GM23338 (cell line): ENCODE data around the gene ESPNL. TPM values are rescaled to one million over a fixed set of nuclear protein-coding genes. Genes with fewer than 3 reads are reported as not detected.

Source experiments
- ATAC-seq: fragments of 200-7000 bp; cut with Tn5 transposase; 3 replicates; pipeline ENCODE4 v1.9.1; 2020
- DNase-seq: peaks from one replicate; pipeline ENCODE4 v3.0.0-alpha.2; 2015; ENCODE audit warnings: low spot score
- H2AFZ ChIP-seq: fragments of 200-600 bp; sonication (generic); 2 replicates; pipeline ENCODE4 v1.8.0; 2016; ENCODE audit warnings: antibody characterized with exemption, mild to moderate bottlenecking, moderate library complexity
- H3F3A ChIP-seq: fragments of 200-600 bp; sonication (generic); replicated peaks from 2 replicates; pipeline ENCODE4 v1.8.0; 2017; ENCODE audit warnings: antibody characterized with exemption, mixed run types, low read depth
- H3K27ac ChIP-seq: fragments of 200-600 bp; sonication (generic); 2 replicates; pipeline ENCODE4 v1.6.1; 2016; ENCODE audit warnings: low read depth
- H3K27me3 ChIP-seq: fragments of 200-600 bp; sonication (generic); 2 replicates; pipeline ENCODE4 v1.8.0; 2016; ENCODE audit warnings: mild to moderate bottlenecking, mixed run types, moderate library complexity; ENCODE audit not compliant: insufficient read depth
- H3K36me3 ChIP-seq: fragments of 200-600 bp; sonication (generic); 2 replicates; pipeline ENCODE4 v1.8.0; 2016; ENCODE audit warnings: mild to moderate bottlenecking; ENCODE audit not compliant: insufficient read depth
- H3K4me1 ChIP-seq: fragments of 200-600 bp; sonication (generic); 2 replicates; pipeline ENCODE4 v1.8.0; 2016; ENCODE audit warnings: mild to moderate bottlenecking, moderate library complexity; ENCODE audit not compliant: insufficient read depth
- H3K4me2 ChIP-seq: fragments of 200-600 bp; sonication (generic); 2 replicates; pipeline ENCODE4 v1.7.1; 2017; ENCODE audit warnings: mixed run types
- H3K4me3 ChIP-seq: fragments of 200-600 bp; sonication (generic); 2 replicates; pipeline ENCODE4 v1.6.1; 2016; ENCODE audit warnings: mixed run types
- H3K79me2 ChIP-seq: fragments of 200-600 bp; sonication (generic); replicated peaks from 2 replicates; pipeline ENCODE4 v1.8.0; 2017; ENCODE audit warnings: mild to moderate bottlenecking; ENCODE audit not compliant: insufficient read depth
- H3K9me2 ChIP-seq: fragments of 200-600 bp; sonication (generic); 2 replicates; pipeline ENCODE4 v1.8.0; 2017; ENCODE audit not compliant: insufficient read depth
- H4K20me1 ChIP-seq: fragments of 200-600 bp; sonication (generic); replicated peaks from 2 replicates; pipeline ENCODE4 v1.8.0; 2017; ENCODE audit warnings: mild to moderate bottlenecking; ENCODE audit not compliant: insufficient read depth
- H3K27ac Mint-ChIP-seq: 2 replicates; pipeline ENCODE4 v1.8.0; 2020; ENCODE audit warnings: inconsistent platforms, mild to moderate bottlenecking, moderate library complexity, mixed read lengths
- H3K27me3 Mint-ChIP-seq: 3 replicates; pipeline ENCODE4 v1.8.0; 2022; ENCODE audit warnings: low read depth, mild to moderate bottlenecking, moderate library complexity, mixed read lengths, inconsistent platforms; ENCODE audit not compliant: insufficient read depth, poor library complexity
- H3K36me3 Mint-ChIP-seq: 3 replicates; pipeline ENCODE4 v1.8.0; 2021; ENCODE audit warnings: low read depth, mild to moderate bottlenecking, inconsistent platforms, moderate library complexity, mixed read lengths
- H3K4me1 Mint-ChIP-seq: 3 replicates; pipeline ENCODE4 v1.8.0; 2020; ENCODE audit warnings: mild to moderate bottlenecking, inconsistent platforms, mixed read lengths
- H3K4me3 Mint-ChIP-seq: 3 replicates; pipeline ENCODE4 v1.8.0; 2021; ENCODE audit warnings: moderate library complexity, mild to moderate bottlenecking, inconsistent platforms, mixed read lengths
- H3K9me3 Mint-ChIP-seq: 3 replicates; pipeline ENCODE4 v1.8.0; 2020; ENCODE audit warnings: moderate library complexity, mild to moderate bottlenecking, inconsistent platforms, mixed read lengths
- CREB1 ChIP-seq: fragments of 250-450 bp; sonication (Bioruptor Pico); IDR thresholded peaks from 2 replicates; pipeline ENCODE4 v1.5.0; 2020; ENCODE audit warnings: low read depth, mild to moderate bottlenecking, moderate library complexity
- JUNB ChIP-seq: IDR thresholded peaks from one replicate; pipeline ENCODE4 v1.6.1; 2016; ENCODE audit warnings: antibody characterized with exemption; ENCODE audit not compliant: unreplicated experiment
- POLR2AphosphoS5 ChIP-seq: IDR thresholded peaks from 2 replicates; pipeline ENCODE4 v1.6.1; 2016; ENCODE audit warnings: antibody characterized with exemption, low read depth
- STAT1 ChIP-seq: IDR thresholded peaks from one replicate; pipeline ENCODE4 v1.6.1; 2016; ENCODE audit warnings: antibody characterized with exemption; ENCODE audit not compliant: unreplicated experiment
- polyA plus RNA-seq: library from polyadenylated mRNA; unstranded; fragments of >200 nt; fragmentation: Nextera tagmentation; extraction: Ambion mirVana; gene quantifications from 2 replicates; pipeline ENCODE4 v1.2.1, GENCODE V29; 2016
- total RNA-seq: library from RNA; depleted of rRNA; stranded (reverse); fragments of >200 nt; shearing (Covaris generic); gene quantifications from 2 replicates; pipeline ENCODE4 v1.2.3, GENCODE V29; 2014
- TF ChIP-seq, protein P1 (sequence below): fragments of 250-450 bp; sonication (Bioruptor Pico); IDR thresholded peaks from 2 replicates; pipeline ENCODE4 v1.5.0; 2020; ENCODE audit warnings: mild to moderate bottlenecking, moderate library complexity

ESPNL gene
- total and polyA plus RNA-seq, 2 experiments from 2014 or later: 0.44 to 3.1 TPM

DNA sequence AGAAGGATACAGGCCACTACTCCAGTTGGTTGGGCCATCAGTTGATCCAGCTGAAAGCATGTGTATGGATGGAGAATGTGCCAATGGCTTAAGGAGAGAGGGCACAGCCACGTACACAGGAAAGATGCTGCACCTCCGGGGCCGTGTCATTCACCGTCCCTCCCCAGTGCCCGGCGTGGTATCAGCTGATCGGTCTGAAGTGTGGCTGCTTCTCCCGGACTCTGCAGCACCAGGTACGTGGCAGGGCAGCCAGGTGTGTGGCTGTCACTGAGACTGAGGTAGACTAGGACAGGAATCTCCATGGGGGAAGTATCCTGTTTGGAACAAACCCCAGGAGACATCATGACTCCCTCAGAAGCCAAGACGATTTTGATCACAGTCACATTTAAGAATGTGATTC is 54.4 kb downstream of the ESPNL start (continued):
- TF ChIP-seq, protein P1, sequence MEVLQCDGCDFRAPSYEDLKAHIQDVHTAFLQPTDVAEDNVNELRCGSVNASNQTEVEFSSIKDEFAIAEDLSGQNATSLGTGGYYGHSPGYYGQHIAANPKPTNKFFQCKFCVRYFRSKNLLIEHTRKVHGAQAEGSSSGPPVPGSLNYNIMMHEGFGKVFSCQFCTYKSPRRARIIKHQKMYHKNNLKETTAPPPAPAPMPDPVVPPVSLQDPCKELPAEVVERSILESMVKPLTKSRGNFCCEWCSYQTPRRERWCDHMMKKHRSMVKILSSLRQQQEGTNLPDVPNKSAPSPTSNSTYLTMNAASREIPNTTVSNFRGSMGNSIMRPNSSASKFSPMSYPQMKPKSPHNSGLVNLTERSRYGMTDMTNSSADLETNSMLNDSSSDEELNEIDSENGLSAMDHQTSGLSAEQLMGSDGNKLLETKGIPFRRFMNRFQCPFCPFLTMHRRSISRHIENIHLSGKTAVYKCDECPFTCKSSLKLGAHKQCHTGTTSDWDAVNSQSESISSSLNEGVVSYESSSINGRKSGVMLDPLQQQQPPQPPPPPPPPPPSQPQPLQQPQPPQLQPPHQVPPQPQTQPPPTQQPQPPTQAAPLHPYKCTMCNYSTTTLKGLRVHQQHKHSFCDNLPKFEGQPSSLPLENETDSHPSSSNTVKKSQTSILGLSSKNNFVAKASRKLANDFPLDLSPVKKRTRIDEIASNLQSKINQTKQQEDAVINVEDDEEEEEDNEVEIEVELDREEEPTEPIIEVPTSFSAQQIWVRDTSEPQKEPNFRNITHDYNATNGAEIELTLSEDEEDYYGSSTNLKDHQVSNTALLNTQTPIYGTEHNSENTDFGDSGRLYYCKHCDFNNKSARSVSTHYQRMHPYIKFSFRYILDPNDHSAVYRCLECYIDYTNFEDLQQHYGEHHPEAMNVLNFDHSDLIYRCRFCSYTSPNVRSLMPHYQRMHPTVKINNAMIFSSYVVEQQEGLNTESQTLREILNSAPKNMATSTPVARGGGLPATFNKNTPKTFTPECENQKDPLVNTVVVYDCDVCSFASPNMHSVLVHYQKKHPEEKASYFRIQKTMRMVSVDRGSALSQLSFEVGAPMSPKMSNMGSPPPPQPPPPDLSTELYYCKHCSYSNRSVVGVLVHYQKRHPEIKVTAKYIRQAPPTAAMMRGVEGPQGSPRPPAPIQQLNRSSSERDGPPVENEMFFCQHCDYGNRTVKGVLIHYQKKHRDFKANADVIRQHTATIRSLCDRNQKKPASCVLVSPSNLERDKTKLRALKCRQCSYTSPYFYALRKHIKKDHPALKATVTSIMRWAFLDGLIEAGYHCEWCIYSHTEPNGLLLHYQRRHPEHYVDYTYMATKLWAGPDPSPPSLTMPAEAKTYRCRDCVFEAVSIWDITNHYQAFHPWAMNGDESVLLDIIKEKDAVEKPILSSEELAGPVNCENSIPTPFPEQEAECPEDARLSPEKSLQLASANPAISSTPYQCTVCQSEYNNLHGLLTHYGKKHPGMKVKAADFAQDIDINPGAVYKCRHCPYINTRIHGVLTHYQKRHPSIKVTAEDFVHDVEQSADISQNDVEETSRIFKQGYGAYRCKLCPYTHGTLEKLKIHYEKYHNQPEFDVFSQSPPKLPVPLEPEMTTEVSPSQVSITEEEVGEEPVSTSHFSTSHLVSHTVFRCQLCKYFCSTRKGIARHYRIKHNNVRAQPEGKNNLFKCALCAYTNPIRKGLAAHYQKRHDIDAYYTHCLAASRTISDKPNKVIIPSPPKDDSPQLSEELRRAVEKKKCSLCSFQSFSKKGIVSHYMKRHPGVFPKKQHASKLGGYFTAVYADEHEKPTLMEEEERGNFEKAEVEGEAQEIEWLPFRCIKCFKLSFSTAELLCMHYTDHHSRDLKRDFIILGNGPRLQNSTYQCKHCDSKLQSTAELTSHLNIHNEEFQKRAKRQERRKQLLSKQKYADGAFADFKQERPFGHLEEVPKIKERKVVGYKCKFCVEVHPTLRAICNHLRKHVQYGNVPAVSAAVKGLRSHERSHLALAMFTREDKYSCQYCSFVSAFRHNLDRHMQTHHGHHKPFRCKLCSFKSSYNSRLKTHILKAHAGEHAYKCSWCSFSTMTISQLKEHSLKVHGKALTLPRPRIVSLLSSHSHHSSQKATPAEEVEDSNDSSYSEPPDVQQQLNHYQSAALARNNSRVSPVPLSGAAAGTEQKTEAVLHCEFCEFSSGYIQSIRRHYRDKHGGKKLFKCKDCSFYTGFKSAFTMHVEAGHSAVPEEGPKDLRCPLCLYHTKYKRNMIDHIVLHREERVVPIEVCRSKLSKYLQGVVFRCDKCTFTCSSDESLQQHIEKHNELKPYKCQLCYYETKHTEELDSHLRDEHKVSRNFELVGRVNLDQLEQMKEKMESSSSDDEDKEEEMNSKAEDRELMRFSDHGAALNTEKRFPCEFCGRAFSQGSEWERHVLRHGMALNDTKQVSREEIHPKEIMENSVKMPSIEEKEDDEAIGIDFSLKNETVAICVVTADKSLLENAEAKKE: no peak
- TF ChIP-seq CREB1 (CRISPR knock-in tag): no peak

DNA sequence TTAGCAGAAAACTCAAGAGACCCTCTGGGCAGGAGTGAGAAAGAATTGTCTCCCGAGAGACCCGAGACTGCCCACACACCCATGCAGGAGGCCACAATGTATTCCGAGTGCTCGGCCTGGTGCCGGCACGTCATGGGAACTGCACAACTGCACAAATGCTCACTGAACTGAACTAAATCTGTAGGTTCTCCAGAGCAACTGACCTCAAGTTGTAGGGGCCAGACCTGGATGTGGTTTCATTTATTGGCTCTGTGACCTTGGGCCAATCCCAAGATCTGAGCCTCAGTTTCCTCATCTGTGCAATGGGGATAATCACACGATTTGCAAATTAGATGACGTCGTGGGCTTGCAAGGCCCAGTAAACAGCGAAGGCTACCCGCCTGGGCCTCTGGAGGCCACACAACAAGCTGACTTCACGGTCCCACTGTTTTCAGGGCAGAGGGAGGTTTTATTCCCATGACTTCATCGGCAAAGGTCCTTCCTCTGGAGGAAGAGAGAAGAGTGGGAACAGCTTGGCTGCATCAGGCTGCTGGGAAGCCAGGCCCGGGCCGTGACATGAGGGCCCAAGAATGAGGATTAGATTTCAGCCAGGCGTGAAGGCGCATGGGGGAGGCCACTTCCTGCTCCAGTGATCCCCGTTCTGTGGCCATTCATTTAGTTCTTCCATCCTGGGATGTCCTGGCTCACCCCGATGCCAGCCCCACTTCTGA is 55.1 kb downstream of the ESPNL start:
- H3K79me2 ChIP-seq: no peaks in the 10 kb centered on the region
- H3K4me2 ChIP-seq: no peak overlapping the region
- no peak for ATAC-seq
- 0 out of 2 replicates have a peak, but pooled peaks cover 8% of the 10 kb centered on the region for H3F3A ChIP-seq
- no peak overlapping the region for H3K4me3 ChIP-seq
- no peaks in the 10 kb centered on the region for H3K36me3 Mint-ChIP-seq
- no peak overlapping the region for H3K27ac ChIP-seq
- no peaks in the 10 kb centered on the region for H3K9me2 ChIP-seq
- H3K27me3 ChIP-seq: peaks cover 29% of the 10 kb centered on the region
- peaks cover 10% of the 10 kb centered on the region for H3K4me1 ChIP-seq
- H4K20me1 ChIP-seq: no peaks in the 10 kb centered on the region
- TF ChIP-seq POLR2AphosphoS5: no peak
- no peak for TF ChIP-seq JUNB
- no peak for TF ChIP-seq STAT1
- TF ChIP-seq CREB1 (CRISPR knock-in tag): no peak
- H3K27ac Mint-ChIP-seq: no peak overlapping the region
- peaks cover 13% of the 10 kb centered on the region for H3K4me1 Mint-ChIP-seq
- H3K36me3 ChIP-seq: no peaks in the 10 kb centered on the region
- H3K4me3 Mint-ChIP-seq: no peak overlapping the region
- no peak overlapping the region for H2AFZ ChIP-seq
- no peak for DNase-seq
- peaks cover 3% of the 10 kb centered on the region; the same call in 2 of the 3 replicates for H3K9me3 Mint-ChIP-seq
- H3K27me3 Mint-ChIP-seq: peaks cover 28% of the 10 kb centered on the region
